NCI-H526 treated with DMSO at 0.1 percent for 48 hours (cell line): ENCODE results near the gene ZNF418.
"Not testable (repeated sequence)": the region's sequence is repeated elsewhere in the genome, so short reads cannot be mapped to it uniquely, and the experiment has no call there.

Experiments used
- DNase-seq: peaks from one replicate; lab custom pipeline; 2025; lab: John Stamatoyannopoulos, UW

ZNF418 gene

DNA sequence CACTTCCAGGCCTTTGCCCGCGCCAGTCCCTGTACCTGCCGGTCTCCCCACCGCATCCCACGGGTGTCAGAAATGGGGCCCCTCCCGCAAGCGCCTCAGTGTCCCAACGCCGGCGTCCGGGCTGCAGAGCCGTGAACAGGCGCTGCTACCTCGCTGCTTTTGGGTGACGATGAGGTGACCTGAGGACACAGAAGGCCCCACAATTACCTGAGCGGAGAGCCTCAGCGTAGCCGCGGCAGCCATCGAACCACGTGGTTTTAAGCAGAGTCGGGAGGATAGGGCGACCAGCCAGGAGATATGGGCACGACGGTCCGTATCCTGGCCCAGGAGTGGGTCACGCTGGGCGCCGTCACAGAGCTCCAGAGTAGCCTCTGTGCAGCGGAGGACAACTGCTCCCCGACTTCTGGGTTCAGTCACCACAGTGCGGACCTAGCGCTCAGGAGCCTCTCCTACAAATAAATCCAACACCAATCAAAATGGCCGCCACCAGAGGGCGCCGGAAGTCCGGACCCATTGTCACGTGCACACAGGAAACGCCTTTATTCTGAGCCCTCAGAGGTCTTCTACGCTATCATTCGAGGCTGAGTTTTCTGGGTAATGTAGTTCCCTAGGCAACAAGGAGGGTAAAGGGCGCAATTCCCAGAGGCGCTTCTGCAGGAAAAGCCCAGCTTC, 46.5 kb downstream of the ZNF418 start, which contains the start of gene ZNF814:
Gene ZNF814, minus strand, starts transcription at position 478 of the 672 bp plus-strand sequence. Its CDS starts 235 bp downstream, at position 243.
- DNase-seq: peak; percentile 30

DNA sequence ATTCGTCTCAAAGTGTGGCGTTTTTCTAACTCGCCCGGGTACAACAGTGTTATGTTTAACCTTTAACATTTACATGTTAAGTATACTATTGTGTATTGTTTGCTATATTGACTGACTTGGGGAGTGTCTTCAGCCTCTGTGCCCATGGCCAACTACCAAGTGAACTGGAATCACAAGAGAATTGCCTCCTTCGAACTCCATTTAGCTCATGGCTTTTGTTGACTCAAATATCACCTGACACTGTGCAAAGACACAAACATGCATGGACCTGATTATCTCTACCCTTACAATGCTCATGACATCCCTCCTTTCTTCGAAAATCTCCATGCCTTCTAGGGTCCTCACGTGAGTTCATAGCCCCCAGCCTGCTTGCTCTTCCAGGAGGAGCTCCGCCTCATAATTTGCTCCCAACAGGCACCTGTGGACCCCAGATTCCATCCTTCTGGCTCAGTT, 47.1 kb downstream of the ZNF418 start:
- DNase-seq: no peak

DNA sequence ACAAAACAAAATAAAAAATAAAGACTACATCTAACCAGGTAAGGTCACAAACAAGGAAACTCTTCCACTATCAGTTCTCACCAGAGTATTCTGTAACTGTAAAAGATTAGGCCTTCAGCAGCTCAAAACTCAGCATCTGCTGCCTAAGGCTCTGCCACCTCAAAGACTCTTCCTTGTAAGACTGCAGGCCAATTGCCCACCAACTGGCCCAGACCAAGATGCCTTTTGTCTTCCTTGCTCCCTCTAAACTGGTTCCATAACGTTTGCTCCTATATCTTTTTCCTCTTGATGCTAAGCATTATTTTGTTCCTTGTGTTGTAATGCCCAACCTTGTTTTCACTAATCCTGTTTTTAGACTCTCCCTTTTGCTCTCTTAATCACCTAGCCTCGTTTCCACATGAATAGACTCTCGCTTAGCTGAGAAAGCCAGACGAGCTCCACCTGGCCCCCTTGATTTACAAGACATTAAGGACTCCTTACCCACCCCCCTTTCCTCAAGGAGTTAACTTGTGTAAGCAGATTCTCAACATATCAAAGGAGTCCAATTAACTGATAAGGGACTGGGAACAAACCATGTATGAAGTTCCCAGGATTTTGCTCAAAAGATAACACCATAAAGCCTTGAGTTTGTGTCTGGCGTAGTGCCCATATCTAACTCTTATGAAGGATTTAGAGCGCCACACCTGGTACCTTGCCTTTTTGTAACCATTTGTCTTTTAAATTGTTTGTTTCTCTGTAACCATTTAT, 47.8 kb downstream of the ZNF418 start:
- no peak for DNase-seq

DNA sequence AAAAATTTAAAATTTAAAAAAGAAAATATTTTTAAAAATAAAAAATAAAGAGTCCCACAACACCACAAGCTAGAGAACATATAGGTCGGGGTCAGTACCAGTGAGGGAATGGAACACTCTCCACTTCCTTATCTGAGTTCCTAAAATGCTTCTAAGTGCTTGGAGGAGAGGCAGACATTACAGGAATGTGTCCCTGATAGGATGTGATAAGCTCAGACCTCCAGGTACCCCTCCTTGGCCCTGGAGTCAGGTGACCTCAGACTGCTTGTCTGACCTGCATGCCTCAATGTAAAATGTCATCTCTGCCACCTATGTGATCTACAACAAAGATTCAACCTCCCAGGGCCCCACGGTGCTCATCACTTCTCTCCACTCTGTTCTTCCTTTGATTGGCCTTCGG, 49.2 kb downstream of the ZNF418 start:
- DNase-seq: no peak

DNA sequence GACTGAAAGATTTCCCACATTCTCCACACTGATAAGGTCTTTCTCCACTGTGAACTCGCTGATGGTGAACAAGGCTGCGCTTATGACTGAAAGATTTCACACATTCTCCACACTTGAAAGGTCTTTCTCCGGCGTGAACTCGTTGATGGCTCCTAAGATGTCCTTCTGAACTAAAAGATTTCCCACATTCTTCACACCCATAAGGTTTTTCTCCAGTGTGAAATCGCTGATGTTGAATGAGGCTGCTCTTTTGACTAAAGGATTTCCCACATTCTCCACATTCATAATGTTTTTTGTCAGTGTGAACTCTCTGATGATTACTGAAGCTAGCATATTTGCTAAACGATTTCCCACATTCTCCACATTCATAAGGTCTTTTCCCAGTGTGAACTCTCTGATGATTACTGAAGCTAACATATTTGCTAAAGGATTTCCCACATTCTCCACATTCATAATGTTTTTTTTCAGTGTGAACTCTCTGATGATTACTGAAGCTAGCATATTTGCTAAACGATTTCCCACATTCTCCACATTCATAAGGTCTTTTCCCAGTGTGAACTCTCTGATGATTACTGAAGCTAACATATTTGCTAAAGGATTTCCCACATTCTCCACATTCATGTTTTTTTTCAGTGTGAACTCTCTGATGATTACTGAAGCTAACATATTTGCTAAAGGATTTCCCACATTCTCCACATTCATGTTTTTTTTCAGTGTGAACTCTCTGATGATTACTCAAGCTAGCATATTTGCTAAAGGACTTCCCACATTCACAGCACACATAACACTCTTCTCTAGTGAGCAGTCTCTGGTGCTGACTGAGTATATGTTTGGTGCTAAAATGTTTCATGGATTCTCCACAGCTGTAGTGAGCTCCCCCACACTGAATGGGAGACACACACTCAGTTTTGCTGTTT, 61.1 kb downstream of the ZNF418 start:
- not testable (repeated sequence) for DNase-seq

DNA sequence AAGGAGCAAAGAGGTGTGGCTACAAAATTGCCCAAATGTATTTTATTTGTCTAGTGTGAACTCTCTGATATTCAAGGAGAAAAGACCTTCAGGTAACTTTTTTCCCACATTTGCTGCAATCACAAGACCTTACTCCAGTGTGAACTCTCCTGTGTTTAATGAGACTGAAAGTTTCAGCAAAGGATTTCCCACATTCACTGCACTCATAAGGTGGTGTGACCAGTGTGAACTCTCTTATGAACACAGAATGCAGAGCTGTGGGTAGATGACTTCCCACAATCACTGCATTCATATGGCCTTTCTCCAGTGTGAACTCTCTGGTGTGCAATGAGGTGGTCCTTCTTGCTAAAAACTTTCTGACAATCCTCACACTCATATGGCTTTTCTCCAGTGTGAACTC, 62.8 kb downstream of the ZNF418 start:
- DNase-seq: no peak
